ENCODE results near the gene UTS2B.

DNA sequence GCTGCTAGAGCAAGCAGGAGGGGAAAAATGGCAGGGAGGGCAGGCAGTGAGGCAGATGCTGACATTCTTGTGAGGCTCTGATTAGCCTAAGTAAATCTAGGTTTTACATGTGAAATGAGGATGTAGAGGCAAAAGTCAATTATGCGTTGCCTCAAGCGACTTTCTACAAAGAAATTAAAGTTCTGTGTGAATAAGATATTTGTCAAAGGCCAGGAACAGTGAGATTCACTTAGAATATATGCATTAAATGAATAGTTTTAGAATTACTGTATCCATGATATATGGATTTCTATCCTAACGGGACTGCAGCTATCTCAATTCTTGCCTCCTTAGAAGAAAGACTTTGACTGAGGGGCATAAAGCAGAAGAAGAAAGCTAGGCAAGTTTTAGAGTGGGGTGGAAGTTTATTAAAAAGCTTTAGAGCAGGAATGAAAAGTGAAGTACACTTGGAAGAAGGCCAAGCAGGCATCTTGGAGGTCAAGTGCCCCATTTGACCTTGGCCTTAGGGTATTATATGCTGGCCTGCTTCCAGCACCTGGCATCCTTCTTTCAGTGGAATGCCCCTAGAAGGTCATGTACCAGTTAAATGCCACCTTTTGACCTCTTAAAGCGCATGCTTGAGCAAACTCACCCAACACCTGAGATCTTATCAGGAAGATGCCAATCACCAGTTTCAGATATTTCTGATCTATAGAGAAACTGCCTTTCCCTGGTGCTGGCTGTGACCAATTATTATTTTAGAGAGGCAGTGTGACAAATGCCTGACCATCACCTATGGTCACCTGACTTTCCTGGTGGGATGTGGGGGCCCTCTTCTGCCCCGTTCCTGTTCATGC, 93.1 kb downstream of the UTS2B start:
- no peak for TF ChIP-seq POLR2A (IDR thresholded peaks at IDR 0.05)
- TF ChIP-seq, protein P1, sequence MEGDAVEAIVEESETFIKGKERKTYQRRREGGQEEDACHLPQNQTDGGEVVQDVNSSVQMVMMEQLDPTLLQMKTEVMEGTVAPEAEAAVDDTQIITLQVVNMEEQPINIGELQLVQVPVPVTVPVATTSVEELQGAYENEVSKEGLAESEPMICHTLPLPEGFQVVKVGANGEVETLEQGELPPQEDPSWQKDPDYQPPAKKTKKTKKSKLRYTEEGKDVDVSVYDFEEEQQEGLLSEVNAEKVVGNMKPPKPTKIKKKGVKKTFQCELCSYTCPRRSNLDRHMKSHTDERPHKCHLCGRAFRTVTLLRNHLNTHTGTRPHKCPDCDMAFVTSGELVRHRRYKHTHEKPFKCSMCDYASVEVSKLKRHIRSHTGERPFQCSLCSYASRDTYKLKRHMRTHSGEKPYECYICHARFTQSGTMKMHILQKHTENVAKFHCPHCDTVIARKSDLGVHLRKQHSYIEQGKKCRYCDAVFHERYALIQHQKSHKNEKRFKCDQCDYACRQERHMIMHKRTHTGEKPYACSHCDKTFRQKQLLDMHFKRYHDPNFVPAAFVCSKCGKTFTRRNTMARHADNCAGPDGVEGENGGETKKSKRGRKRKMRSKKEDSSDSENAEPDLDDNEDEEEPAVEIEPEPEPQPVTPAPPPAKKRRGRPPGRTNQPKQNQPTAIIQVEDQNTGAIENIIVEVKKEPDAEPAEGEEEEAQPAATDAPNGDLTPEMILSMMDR (IDR thresholded peaks at IDR 0.05), result no peak
